Panc1 (cell line): ENCODE results near the gene NUP50.

Source experiments
- CTCF ChIP-seq: fragments of 450-650 bp; IDR thresholded peaks from 2 replicates; pipeline ENCODE4 v1.5.1; 2017; ENCODE audit warnings: mild to moderate bottlenecking
- SIN3A ChIP-seq: IDR thresholded peaks from 2 replicates; pipeline ENCODE4 v1.6.1; 2012; ENCODE audit warnings: low read depth, mild to moderate bottlenecking, low read length, moderate library complexity, borderline replicate concordance; ENCODE audit not compliant: insufficient read depth

- no peak for TF ChIP-seq CTCF
- TF ChIP-seq SIN3A = no peak
These were observed 71.5 kb downstream of the NUP50 start for GRCh38 chr22:45235101-45235777.
